Effector memory CD4-positive, alpha-beta T cell (primary cell): ENCODE measurements around the gene HES7.
A peak's percentile ranks its signal among the peaks of the same experiment; 100 is the strongest.
"Not testable (repeated sequence)": the region's sequence is repeated elsewhere in the genome, so short reads cannot be mapped to it uniquely, and the experiment has no call there.

Source experiments
- DNase-seq, 3 donors: peaks; one replicate each; pipeline ENCODE4 v3.0.0-alpha.2; 2020
- H3K27ac ChIP-seq: 2 replicates; pipeline ENCODE4 v1.7.0; 2013; ENCODE audit warnings: mild to moderate bottlenecking, low read length, moderate library complexity; ENCODE audit not compliant: insufficient read depth, poor library complexity, severe bottlenecking
- H3K27me3 ChIP-seq: replicated peaks from 2 replicates; pipeline ENCODE4 v1.7.0; 2013; ENCODE audit warnings: mild to moderate bottlenecking, low read length; ENCODE audit not compliant: insufficient read depth, control insufficient read depth, poor library complexity, severe bottlenecking
- H3K36me3 ChIP-seq: 2 replicates; pipeline ENCODE4 v1.7.0; 2013; ENCODE audit warnings: mild to moderate bottlenecking, low read length, moderate library complexity; ENCODE audit not compliant: control insufficient read depth, insufficient read depth
- H3K4me1 ChIP-seq: 2 replicates; pipeline ENCODE4 v1.7.0; 2013; ENCODE audit warnings: low read length, mild to moderate bottlenecking; ENCODE audit not compliant: control insufficient read depth, insufficient read depth, poor library complexity, severe bottlenecking
- H3K4me3 ChIP-seq: 2 replicates; pipeline ENCODE4 v1.7.0; 2013; ENCODE audit warnings: low read length, low read depth, mild to moderate bottlenecking; ENCODE audit not compliant: insufficient read depth, poor library complexity, severe bottlenecking
- H3K9me3 ChIP-seq: 2 replicates; pipeline ENCODE4 v1.7.0; 2013; ENCODE audit warnings: mild to moderate bottlenecking, low read length, moderate library complexity; ENCODE audit not compliant: control insufficient read depth

Gene HES7

DNA sequence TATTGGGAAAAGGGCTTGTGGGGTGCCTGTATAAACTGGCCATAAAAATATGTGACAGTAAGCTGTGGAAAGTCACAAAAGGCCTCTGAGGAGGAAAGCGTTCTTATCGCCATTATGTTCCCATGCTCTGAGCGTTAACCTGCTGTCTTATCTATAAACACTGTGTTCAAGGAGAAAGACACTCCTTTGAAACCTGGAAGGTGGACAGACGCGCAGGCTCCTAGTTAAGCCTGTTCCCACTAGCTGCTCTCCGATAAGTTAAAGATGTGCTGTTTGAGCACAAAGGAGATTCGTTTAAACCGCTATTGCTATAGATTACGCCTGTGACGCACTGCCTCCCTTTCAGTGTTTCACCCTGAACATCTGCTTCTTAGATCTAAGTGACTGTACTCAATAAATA, 41.6 kb downstream of the HES7 start:
- Histone ChIP-seq H3K27me3 (no peaks in the 10 kb centered on the region), H3K36me3 (no peaks in the 10 kb centered on the region), H3K4me3 (no peak overlapping the region), H3K4me1 (peaks cover 10% of the 10 kb centered on the region), H3K27ac (no peak overlapping the region), H3K9me3 (no peaks in the 10 kb centered on the region)
- no peak for DNase-seq

DNA sequence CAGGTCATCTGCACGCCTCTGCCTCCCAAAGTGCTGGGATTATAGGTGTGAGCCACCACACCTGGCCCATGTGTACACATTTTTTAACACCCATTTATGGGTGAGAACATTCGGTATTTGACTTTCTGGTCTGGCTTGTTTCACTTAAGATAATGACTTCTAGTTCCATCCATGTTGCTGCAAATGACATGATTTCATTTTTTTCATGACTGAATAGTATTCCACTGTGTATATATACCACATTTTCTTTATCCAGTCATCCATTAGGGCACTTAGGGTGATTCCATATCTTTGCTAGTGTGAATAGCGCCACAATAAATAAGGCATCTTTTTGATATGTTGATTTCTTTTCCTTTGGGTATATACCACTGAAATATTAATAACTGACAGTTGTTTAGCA, 42.0 kb downstream of the HES7 start:
- H3K27me3 ChIP-seq: no peaks in the 10 kb centered on the region
- no peak overlapping the region for H3K27ac ChIP-seq
- H3K36me3 ChIP-seq: no peaks in the 10 kb centered on the region
- H3K4me1 ChIP-seq: peaks cover 10% of the 10 kb centered on the region
- H3K9me3 ChIP-seq: no peaks in the 10 kb centered on the region
- H3K4me3 ChIP-seq: no peak overlapping the region
- DNase-seq: no peak

DNA sequence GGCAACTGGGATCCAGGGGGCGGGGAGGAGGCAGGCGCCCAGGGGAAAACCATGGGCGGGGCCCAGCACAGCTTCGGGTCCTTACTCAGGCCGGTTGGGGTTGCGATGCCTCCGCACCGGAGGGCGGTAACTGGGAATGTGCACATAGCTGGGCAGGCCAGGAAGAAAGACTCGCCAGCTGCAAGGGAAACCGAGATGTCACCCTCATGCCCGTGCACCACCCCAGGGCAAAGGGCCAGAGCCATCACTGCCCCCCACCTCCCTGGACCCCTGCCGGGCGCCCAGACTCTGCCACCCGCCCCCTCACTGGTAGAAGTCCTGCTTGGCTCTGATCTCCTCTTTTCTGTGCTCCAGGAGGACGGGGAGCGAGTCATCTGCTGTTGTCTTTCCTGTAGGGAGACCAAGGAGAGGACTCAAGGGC, 43.1 kb downstream of the HES7 start:
- Histone ChIP-seq H3K27me3 (no peaks in the 10 kb centered on the region), H3K36me3 (no peaks in the 10 kb centered on the region), H3K4me3 (no peak overlapping the region), H3K9me3 (no peaks in the 10 kb centered on the region), H3K27ac (no peak overlapping the region), H3K4me1 (peaks cover 10% of the 10 kb centered on the region)
- no peak for DNase-seq

DNA sequence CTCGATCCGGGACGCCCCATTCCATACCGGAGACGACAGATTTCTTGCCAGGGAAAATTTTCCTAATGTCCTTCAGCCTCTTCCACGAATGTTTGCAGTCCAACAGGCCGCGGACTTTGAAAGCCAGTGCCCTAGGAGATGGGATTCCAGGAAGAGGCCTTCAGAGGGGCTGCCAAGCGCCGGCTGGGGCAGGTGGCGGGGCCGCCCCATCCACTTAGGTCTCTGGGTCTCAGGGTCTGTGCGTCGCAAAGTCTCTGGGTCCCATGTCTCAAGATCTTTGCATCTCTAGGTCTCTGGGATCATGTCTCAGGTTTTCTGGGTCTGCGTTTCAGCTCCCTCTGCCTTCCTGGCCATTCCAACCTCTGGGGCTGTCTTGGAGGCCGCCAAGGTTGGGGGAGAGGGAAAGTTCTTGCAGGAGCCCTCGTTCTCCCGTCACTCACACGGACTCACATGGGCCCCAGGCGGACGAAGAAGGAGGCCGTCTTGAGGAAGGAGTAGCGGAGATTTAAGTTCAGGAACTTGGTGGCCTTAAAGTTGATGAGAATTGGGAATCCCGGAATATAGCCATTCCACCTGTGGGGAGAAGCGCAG, 43.6 kb downstream of the HES7 start:
- Histone ChIP-seq H3K36me3 (no peaks in the 10 kb centered on the region), H3K27me3 (no peaks in the 10 kb centered on the region), H3K27ac (no peak overlapping the region), H3K9me3 (no peaks in the 10 kb centered on the region), H3K4me3 (peak overlapping the region; percentile 73), H3K4me1 (peaks cover 10% of the 10 kb centered on the region)
- DNase-seq: no peak

DNA sequence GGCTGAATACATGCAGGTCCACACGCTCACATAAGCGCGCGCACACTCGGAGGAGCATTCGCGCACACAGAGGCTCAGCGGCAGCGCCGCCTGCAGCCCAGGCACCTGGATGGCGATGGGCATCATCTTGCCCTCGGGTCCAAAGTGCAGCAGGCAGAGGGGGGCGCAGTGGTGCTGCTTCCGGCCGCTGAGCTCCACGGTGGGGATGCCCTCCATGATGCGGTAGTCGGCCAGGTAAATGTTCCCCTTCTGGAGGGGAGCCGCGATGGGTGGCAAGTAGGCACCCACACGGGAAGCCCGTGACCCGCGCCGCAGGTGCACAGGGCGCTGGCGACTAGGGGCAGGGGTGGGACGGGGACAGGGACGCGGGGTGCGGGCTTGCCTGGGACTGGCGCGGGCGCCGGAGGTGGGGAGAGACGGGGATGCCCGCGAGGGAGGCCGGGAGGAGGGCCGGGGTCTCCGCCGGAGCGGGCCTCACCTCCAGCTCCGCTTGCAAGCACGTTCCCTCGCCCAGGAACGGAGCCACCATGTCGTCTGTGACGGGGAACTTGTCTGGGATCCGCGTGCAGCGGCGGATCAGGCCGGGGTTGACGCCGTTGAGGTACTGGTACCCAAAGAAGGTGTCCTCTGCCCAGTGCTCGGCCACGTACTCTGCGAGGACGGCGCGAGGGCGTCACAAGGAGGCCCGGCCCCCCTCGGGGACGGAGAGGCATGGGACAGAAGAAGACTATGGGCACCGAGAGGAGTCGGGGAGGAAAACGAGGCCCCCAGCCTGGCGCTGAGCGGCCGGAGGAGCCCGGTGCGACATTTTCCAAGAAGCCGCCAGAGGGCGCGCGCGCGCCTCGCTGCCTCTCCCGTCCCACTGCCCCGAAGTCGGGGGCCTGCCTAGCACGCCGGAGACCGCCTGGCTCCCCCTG, 44.4 kb downstream of the HES7 start:
- no peaks in the 10 kb centered on the region for H3K9me3 ChIP-seq
- peak; percentile 53 to 64 (median 59) for DNase-seq
- H3K4me3 ChIP-seq: peak overlapping the region; percentile 73
- H3K36me3 ChIP-seq: no peaks in the 10 kb centered on the region
- peak overlapping the region; percentile 65 for H3K27ac ChIP-seq
- H3K4me1 ChIP-seq: peaks cover 10% of the 10 kb centered on the region
- peaks cover 3% of the 10 kb centered on the region for H3K27me3 ChIP-seq

DNA sequence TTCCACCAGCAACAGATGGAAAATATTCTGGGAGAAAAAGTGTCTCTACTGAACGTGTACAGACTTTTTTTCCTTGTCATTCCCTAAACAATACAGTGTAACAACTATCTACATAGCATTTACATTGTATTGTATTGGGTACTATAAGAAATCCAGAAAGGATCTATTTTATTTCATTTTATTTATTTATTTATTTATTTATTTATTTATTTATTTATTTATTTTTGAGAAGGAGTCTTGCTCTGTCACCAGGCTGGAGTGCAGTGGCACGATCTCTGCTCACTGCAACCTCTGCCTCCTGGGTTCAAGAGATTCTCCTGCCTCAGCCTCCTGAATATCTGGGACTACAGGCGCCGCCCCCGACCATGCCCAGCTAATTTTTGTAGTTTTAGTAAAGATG, 46.0 kb downstream of the HES7 start:
- not testable (repeated sequence) for H3K27ac ChIP-seq, H3K9me3 ChIP-seq, H3K36me3 ChIP-seq, DNase-seq, H3K4me3 ChIP-seq
- H3K27me3 ChIP-seq: peaks cover 17% of the 10 kb centered on the region
- H3K4me1 ChIP-seq: peaks cover 24% of the 10 kb centered on the region

DNA sequence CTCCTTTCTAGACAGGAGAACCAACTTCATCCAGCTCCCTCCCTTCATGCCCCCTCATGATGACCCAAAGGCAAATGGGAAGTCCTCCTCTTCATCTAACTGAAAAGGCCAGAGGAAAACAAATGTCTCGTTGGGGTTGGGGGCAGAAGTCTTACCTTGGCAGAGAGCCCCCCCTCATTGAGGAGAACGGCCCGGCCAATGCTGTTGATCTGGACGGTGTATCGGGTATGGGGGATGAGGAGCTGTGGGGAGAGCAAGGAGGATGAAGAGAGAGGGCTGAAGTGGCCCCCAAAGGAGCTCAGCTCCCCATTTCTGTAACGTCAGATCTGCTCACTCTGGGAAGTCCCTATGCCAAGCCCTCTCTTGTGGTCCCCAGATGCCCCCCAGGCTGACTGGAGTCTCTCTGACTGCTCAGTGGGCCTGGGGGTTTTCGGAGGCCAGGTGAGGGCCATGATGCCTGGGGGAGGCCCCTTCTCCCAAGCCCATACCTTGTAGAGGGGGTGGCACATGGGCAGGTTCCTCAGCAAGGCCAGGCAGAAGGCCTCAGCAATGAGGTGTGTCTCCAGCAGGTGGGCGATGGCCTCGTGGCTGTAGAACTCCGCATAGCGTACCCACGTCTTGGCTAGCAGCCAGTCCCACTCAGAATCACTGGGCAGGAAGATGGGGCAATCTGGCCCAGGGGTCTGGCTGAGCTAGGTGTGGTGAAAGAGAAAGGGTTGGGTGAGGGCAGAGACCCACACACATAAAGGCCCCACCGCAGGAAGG, 47.2 kb downstream of the HES7 start:
- H3K27me3 ChIP-seq: peaks cover 21% of the 10 kb centered on the region

DNA sequence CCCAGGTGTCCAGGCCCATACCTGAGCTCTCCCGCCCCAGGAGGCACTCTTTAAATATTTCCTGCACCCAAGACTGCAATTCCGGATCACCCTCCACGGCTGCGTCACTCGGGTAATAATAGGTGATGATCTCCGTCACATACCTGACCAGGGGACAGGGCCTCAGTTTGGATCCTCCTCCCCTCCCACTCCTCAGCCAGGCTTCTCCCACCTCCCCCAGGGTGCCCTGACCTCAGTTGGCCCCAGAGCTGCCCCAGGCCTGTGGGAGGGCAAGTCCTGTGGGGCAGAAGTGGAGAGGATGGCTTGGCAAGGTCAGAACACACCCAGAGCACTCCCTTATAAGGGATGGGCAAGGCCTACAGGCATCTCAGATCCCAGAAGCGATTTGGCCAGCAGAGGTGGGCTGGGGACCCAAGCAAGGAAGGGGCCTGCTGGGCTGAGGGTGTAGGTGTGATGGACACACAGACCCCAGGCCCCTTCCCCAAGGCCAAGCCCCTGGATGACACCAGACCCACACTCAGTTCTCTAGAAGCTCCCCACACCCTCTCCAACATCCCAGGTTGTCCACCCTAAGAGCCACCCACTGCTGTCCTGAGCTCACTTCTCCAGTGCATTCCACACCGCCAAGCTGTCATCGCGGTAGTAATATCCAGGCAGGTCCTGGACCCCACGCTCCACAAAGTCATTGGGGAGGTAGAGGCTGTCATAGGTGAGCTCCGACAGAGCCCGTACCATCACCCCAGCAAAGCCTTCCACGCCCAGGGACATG, 48.1 kb downstream of the HES7 start:
- no peak for DNase-seq
- no peak overlapping the region for H3K4me3 ChIP-seq
- H3K4me1 ChIP-seq: peaks cover 33% of the 10 kb centered on the region
- H3K27me3 ChIP-seq: peaks cover 21% of the 10 kb centered on the region
- H3K27ac ChIP-seq: no peak overlapping the region
- no peaks in the 10 kb centered on the region for H3K36me3 ChIP-seq
- H3K9me3 ChIP-seq: no peaks in the 10 kb centered on the region

More for the DNA sequence above, 47.2 kb downstream of the HES7 start:
- Histone ChIP-seq H3K4me1 (peaks cover 33% of the 10 kb centered on the region), H3K9me3 (no peaks in the 10 kb centered on the region), H3K36me3 (no peaks in the 10 kb centered on the region), H3K27ac (no peak overlapping the region), H3K4me3 (no peak overlapping the region)
- DNase-seq: no peak

DNA sequence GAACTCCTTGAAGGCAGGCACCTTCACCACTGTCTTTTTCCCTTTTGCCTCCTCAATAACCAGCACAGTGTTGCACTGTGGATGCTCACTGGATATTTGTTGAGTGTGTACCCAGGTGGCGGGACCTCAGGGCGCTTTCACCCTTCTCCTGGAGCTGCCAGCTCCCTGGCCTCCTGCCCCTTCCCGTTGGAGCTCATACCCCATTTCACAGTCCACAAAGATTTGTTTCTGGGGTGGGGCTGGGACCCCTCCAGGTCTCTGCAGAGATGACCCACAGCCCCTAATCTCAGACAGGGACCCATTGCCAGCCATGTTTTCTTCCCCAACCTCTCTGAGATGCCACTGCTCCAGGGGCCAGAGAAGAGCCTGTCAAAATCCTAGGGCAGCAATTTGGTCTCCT, 48.8 kb downstream of the HES7 start:
- Histone ChIP-seq H3K36me3 (no peaks in the 10 kb centered on the region), H3K4me1 (peaks cover 29% of the 10 kb centered on the region), H3K27me3 (peaks cover 21% of the 10 kb centered on the region), H3K9me3 (no peaks in the 10 kb centered on the region), H3K4me3 (no peak overlapping the region), H3K27ac (no peak overlapping the region)
- DNase-seq: no peak
